B cell (primary cell): ENCODE data around the gene TLL1.

ENCODE experiments used
- CTCF ChIP-seq: fragments of 200-600 bp; IDR thresholded peaks from one replicate; pipeline ENCODE4 v1.8.0; 2022; ENCODE audit warnings: antibody characterized with exemption, mild to moderate bottlenecking
- EZH2 ChIP-seq: IDR thresholded peaks from 2 replicates; pipeline ENCODE4 v1.6.1; 2012; ENCODE audit warnings: borderline replicate concordance, low read depth, mild to moderate bottlenecking, moderate library complexity, low read length; ENCODE audit not compliant: insufficient read depth, poor library complexity, severe bottlenecking

DNA sequence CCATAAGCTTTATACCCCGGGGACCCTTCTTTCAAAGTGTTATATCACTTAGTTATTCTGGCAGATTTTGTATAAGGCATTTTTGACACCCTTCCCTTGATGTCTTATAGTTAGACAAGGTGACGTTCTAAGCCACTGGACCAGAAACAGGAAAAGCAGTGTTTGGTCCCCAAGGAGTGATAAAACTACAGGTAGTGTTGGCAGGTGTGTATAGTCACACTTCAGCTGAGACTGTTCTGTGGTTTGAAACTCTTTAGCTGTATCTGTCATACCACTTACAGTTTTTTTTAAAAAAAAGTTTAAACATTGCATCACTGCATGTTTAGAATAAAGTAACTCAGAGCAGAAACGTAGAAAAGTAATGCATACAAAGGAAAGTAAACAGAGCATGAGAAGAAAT, 48.5 kb downstream of the TLL1 start:
- TF ChIP-seq CTCF (no peak), EZH2 (no peak)
